ENCODE results near the gene ZFC3H1. TPM values are rescaled to one million over a fixed set of nuclear protein-coding genes. Genes with fewer than 3 reads are reported as not detected.

ZFC3H1 gene
- total and polyA plus RNA-seq, 2 of the 13 experiments (the other 11 are each of a cell fraction or from before 2014, with no cell fraction given), result 17.1 to 38.3 TPM

DNA sequence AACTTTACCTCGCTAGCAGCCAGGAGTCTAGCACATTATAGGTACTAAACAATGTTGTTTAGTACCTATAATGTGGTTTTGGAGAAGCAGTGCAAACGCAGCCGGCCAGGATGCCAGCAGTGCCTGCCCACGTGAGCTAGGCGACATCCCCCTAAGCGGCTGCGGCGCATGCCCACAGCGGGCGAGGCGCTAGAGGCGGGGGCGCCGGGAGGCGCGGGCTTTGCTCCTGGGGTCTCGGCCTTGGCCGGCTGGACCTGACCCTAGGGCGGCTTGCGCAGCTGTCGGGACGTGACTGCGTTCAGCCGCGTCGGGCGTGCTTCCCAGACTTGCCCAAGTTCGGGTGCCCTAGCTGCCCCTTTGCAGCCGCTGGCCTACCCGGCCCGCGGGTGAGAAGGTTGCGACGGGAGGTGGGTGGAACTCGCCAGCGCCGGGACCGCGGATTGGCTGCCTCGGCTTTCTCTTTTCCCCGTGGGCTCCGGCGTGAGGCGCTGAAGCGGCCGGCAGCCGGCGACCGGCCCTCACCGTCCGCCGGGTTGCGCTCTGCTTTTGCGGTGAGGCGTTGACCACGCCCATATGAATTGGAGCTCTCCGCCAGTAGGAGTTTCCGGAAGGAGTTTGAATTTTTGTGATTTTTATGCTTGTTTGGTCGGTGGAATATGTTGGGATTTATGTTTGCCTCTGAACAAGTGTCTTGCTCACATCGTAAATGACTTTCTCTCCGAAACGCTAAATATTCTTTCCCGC lies 22.4 kb upstream of the ZFC3H1 start, which contains the start of gene TMEM19 (continued):
- peak; percentile 89; the same call in 1 of the 2 replicates for TF ChIP-seq ZNF678 (CRISPR knock-in tag; IDR thresholded peaks at IDR 0.05)
- TF ChIP-seq ZMYM4 (CRISPR knock-in tag; IDR thresholded peaks at IDR 0.05), result peak; percentile 95
- TF ChIP-seq SKI (IDR thresholded peaks at IDR 0.05; ENCODE audit: partially characterized antibody), result peak; percentile 95
- TF ChIP-seq KDM1A (CRISPR knock-in tag; IDR thresholded peaks at IDR 0.05), result no peak
- TF ChIP-seq ATAD3A (CRISPR knock-in tag; IDR thresholded peaks at IDR 0.05), result no peak; the same call in 1 of the 2 replicates
- TF ChIP-seq MEIS1 (CRISPR knock-in tag; IDR thresholded peaks at IDR 0.05; ENCODE audit: borderline replicate concordance), result peak; percentile 55
- TF ChIP-seq ZNF687 (CRISPR knock-in tag; IDR thresholded peaks at IDR 0.05), result peak; percentile 98
- TF ChIP-seq ZNF101 (CRISPR knock-in tag; IDR thresholded peaks at IDR 0.05; ENCODE audit: borderline replicate concordance, low read depth), result 0 out of 2 replicates have a peak, but pooled peaks have one; percentile 70
- TF ChIP-seq KDM4B (CRISPR knock-in tag; IDR thresholded peaks at IDR 0.05), result peak; percentile 17; the same call in 1 of the 2 replicates
- TF ChIP-seq ZNF740 (CRISPR knock-in tag; IDR thresholded peaks at IDR 0.05), result no peak
- no peak for TF ChIP-seq DPF2 (CRISPR knock-in tag; IDR thresholded peaks at IDR 0.05; ENCODE audit: borderline replicate concordance, low read depth)
- peak; percentile 84 for TF ChIP-seq HOXA3 (CRISPR knock-in tag; IDR thresholded peaks at IDR 0.05)
- no peak for TF ChIP-seq GPN1 (CRISPR knock-in tag; IDR thresholded peaks at IDR 0.05; ENCODE audit: borderline replicate concordance)
- peak; percentile 92 for TF ChIP-seq ZNF546 (CRISPR knock-in tag; conservative IDR thresholded peaks at IDR 0.05)
- TF ChIP-seq PLSCR1 (CRISPR knock-in tag; IDR thresholded peaks at IDR 0.05; ENCODE audit: borderline replicate concordance), result no peak
- TF ChIP-seq, protein P1, sequence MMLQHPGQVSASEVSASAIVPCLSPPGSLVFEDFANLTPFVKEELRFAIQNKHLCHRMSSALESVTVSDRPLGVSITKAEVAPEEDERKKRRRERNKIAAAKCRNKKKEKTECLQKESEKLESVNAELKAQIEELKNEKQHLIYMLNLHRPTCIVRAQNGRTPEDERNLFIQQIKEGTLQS (CRISPR knock-in tag; IDR thresholded peaks at IDR 0.05), result peak; percentile 31; the same call in 1 of the 2 replicates
- peak; percentile 82 for TF ChIP-seq POGK (CRISPR knock-in tag; conservative IDR thresholded peaks at IDR 0.05)
- TF ChIP-seq CREBL2 (CRISPR knock-in tag; IDR thresholded peaks at IDR 0.05; ENCODE audit: borderline replicate concordance), result no peak
- TF ChIP-seq ETV5 (CRISPR knock-in tag; IDR thresholded peaks at IDR 0.05; ENCODE audit: borderline replicate concordance), result peak; percentile 38; the same call in 1 of the 2 replicates
- no peak for TF ChIP-seq TP53 (CRISPR knock-in tag; conservative IDR thresholded peaks at IDR 0.05)

Data from HepG2 (cell line).